GM21825 (cell line): ENCODE measurements around the gene ARHGDIA.
"Not testable (repeated sequence)": the region's sequence is repeated elsewhere in the genome, so short reads cannot be mapped to it uniquely, and the experiment has no call there.

Source experiments
- ATAC-seq: cut with Tn5 transposase; IDR thresholded peaks from one replicate; pipeline ENCODE4 v1.9.1; 2021; ENCODE audit warnings: mild to moderate bottlenecking, moderate library complexity; ENCODE audit not compliant: unreplicated experiment

Gene ARHGDIA

GRCh38 chr17:81844887-81845286 is 26.2 kb downstream of the ARHGDIA start:
- ATAC-seq, result no peak

- ATAC-seq, result no peak
These were observed 26.7 kb downstream of the ARHGDIA start for GRCh38 chr17:81844327-81844851.

DNA sequence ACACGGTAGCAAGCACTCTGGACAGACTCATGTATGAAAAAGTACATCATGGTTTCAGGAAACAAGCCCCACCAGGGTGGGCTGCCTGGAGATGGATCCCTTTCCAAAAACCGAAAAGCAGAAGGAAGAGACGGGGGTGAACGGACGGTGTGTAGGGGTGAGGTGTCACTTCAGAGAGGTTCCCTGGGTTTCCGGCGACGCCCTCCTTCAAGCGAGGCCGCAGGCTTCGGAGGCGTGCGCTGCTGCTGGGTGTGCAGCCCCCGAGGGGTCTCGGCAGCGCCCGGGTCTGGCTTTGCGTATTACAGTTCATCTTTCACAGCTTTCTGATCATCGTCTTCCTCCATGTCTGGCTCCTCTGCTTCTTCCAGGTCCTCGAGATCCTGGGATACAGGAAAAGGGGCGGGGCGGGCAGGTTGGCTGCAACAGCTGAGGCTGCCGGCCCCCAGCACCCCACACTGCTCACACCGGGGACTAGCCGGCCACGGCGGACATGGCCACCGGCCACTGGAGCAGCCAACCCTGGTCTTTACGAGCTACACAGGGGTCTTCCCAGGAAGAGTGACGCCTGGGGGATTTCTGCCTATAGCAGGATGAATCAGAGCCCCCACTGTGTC is 27.3 kb downstream of the ARHGDIA start:
- ATAC-seq, result no peak

GRCh38 chr17:81842725-81843504 is 28.2 kb downstream of the ARHGDIA start:
- ATAC-seq, result no peak

DNA sequence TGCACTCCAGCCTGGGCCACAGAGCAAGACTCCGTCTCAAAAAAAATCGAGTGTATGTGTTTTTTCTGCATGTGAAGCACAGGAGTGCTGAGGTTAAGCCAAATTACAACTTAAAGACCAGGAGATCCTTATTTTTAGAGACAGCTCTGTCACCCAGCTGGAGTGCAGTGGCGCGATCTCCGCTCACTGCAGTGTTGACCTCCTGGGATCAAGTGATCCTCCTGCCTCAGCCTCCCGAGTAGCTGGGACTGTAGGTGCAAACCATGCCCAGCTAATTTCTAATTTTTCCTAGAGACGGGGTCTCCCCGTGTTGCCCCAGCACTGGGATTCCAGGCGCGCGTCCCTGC is 28.8 kb downstream of the ARHGDIA start:
- no peak for ATAC-seq

DNA sequence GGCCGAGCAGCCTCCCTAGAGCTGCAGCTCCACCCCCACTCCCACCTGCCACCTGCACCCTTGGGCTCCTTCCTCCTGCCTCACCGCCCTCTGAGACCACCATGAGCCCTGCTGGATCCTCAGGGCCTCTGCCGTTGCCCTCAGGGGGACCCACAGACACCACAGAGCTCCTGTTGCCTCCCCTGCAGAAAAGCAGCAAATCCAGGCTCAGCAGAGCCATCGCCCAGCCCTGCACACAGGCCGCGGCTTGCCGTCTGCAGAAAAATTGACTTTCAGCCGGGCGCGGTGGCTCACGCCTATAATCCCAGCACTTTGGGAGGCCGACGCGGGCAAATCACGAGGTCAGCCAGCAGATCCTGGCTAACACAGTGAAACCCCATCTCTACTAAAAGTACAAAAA is 29.3 kb downstream of the ARHGDIA start:
- ATAC-seq, result no peak

GRCh38 chr17:81840826-81841778 is 30.0 kb downstream of the ARHGDIA start:
- ATAC-seq, result no peak

- ATAC-seq, result not testable (repeated sequence)
These were observed 31.1 kb downstream of the ARHGDIA start for GRCh38 chr17:81840059-81840458.

DNA sequence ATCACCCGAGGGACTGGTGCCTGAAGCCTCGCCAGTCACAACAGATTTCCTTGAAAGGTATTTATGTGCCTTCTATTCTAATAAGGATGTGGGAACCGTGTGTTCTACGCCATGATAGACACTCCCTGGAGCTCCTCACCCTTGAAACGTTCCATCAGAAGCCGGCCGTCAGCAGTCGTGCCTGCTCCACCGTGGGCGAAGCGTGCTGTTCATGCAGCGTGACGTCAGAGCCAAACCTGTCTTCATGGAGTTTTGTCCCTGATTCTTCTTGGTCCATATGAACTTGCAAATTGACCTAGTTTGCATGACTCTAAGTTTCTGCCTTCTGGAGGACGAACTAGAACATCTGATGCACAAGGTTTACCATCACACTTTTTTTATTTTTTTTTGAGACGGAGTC is 31.8 kb downstream of the ARHGDIA start:
- ATAC-seq, result no peak

GRCh38 chr17:81838753-81839255 is 32.3 kb downstream of the ARHGDIA start:
- no peak for ATAC-seq

- ATAC-seq, result no peak
These were observed 33.5 kb downstream of the ARHGDIA start for GRCh38 chr17:81837641-81838040.

DNA sequence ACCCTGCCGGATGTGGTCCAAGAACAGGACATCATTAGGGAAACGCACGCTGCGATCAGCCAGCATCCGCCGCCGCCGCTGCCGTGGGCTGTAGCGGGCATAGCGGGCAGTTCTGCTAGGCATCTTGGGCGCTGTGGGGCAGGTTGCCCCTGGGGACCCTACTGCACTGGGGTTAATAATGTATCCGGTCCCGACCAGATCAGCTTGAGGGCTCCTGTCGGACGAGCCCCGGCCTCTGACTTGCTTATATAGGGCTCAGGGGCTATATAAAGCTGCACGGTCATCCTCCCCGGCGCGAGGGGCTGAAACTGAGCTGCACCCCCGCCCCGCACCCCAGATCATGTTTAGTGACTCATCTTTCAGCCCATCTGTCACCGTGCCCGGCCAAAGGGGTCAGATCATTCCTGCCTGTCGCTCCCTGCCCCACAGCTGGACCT is 36.3 kb downstream of the ARHGDIA start, which contains the start of gene PPP1R27:
Gene PPP1R27 (minus strand): TSS at position 220 of the 437 bp plus-strand sequence. CDS start 97 bp downstream, at position 123.
- ATAC-seq, result no peak

GRCh38 chr17:81833921-81834830 is 37.0 kb downstream of the ARHGDIA start:
- ATAC-seq, result no peak

GRCh38 chr17:81833160-81833920 is 37.8 kb downstream of the ARHGDIA start, which contains the start of gene MCRIP1:
MCRIP1 (minus strand) TSS chr17:81833291; CDS start chr17:81824506, 8,785 bp downstream.
- ATAC-seq, result peak; percentile 58

DNA sequence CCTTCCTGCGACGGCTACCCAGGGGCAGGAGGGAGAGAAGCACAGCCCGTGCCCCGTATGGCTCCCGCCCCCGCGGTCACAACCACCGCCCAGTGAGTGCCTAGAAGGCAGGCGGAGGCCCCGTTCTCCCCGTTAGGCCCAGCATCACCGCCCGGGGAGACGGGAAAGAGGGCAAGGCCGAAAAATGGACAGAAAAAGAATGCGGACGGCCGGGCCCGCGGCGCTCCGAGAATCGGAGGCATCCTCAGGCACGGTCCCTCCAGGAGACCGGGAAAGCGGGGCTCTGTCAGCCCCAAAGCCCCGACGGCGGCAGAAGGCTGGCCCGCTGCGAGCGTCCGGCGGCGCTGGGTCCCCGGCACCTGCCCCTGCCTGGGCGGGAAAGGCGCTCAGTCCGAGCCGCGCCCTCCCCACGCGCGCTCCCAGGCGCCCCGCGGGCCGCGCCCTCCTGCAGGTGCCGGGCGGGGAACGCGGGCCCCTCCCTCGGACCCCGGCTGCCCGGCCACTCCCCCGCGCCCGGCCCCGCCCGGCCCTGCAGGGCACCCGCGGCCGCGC is 38.5 kb downstream of the ARHGDIA start:
- ATAC-seq, result peak; percentile 17

DNA sequence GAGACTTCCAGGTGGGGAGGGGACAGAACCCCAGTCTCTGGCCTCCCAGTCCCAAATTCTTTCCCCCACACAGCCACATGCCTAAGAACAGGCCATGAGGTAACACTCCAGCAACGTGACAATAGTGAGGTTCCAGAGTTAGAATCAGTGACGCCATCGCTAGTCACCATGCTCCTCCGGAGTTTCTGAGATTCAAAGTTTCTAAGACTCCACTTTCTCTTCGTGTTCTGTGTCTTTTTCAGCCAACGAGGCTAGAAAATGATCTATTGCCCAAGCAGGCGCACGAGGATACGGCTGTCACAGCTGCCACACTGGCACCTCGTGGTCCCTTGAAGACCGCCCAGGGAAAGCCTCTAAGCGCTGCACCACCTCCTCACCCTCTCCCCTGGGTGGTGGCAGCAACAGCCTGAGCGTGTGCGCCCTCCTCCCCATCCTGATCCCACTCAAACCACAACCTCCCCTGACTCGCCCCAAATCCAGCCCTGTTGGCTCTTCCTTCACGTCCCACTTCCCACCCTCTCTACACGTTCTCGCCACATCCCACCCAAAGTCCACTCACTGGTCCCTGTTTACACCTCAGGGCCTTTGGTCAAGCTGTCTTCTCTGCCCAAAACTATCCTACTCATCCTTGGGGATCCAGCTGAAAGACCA is 39.1 kb downstream of the ARHGDIA start:
- ATAC-seq, result peak; percentile 7

DNA sequence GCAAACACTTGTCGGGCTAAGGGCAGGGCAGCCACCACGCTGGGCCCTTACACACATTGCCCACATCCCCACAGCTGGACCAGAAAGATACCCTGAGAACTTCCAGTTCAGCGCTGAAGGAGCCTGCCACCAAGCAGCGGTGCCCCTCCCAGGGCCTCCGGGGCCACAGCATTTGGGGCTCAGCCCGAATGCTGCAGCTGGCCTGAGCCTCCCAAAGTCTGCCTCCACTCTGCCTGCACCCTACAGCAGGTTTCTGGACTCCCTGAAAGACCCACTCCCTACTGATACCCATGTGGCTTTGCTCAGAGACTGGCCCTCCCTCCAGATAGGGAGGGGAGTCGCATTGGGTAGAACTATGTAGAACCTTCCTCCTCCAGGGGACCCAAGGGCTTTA is 39.6 kb downstream of the ARHGDIA start:
- no peak for ATAC-seq

DNA sequence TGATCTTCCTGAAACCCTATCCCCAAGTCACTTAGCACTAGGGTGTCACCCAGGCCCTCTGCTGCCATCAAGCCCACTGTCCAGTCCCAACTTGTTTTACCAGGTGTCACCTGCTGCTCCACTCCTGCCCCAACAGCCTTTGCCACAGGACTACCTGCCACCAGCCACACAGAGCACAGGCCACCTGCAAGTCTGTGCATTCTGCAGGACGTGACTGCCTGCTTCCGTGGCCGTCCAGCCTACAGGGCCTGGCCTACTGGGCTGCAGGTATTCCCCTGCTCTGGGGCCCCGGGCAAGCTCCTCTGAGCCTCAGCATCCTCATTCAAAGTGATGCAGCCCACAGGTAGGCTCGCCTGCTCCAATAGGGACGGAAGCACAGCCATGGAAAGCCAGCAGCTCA is 41.3 kb downstream of the ARHGDIA start:
- ATAC-seq, result no peak
